IPS-NIHi11 (cell line): ENCODE measurements around the gene PLA2G4B.
A peak's percentile ranks its signal among the peaks of the same experiment; 100 is the strongest.
"Not testable (repeated sequence)": the region's sequence is repeated elsewhere in the genome, so short reads cannot be mapped to it uniquely, and the experiment has no call there.

ENCODE experiments used
- DNase-seq: peaks from one replicate; pipeline ENCODE4 v3.0.0; 2012; ENCODE audit warnings: mixed read lengths, low spot score

The PLA2G4B gene

DNA sequence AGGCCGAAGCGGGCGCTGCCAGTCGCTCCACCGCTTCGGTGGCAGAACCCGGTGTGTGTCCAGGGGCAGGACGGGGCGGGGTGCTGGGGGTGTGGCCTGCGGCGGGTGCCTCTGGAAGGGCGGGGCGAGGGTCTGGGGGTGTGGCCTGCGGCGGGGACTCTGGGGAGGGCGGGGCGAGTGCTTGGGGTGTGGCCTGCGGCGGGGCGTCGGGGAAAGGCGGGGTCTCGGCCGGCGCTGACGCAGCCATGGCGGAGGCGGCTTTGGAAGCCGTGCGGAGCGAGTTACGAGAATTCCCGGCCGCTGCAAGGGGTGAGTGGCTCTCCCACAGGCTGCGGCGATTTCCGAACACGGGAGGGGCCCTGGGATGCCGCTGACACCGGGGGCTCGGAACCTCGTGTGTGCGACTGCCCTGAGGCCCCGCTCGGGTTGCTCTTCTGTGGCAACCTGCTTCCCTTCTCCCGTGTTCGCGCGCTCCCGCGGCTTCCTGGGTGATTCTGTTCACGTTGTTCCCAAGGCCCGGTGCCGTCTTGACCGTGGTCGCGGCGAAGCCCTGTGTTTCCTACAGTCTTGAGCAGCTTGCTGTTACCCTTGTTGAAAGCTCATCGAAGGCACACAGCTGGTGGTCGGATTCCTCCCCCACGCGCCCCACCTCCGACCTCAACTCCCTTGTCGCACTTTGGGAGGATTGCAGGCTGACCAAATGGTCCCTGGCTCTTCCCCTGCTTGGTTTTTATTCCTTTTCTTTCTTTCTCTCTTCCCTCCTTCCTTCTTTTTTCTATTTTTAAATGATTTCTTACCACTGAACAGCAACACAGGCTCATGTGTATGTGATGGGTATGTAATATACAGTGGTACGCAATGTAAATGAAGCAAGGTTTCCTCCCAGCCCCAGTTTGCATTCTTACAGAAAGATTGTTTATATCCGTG is 10.5 kb upstream of the PLA2G4B start, which contains the start of gene JMJD7:
Gene JMJD7, plus strand, starts transcription at position 213 of the 927 bp plus-strand sequence. Its CDS starts 33 bp downstream, at position 246.
- DNase-seq: peak; percentile 100

DNA sequence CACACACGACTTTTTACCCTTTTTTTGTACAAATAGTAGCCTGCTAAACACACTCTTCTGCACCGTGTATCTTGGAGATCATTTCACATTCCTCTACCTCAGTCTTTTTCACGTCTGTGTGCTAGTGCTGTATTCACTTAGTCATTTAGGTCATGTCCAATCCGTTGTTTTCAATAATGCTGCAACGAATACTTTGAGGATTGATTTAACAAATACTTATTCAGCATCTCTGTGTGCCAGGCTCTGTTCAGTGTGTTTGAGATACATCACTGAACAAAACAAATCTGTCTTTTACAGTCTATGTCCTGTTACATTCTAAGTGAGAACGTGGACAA is 9.9 kb upstream of the PLA2G4B start:
- no peak for DNase-seq

GRCh38 chr15:41829959-41830646 is 8.5 kb upstream of the PLA2G4B start:
- DNase-seq: no peak

DNA sequence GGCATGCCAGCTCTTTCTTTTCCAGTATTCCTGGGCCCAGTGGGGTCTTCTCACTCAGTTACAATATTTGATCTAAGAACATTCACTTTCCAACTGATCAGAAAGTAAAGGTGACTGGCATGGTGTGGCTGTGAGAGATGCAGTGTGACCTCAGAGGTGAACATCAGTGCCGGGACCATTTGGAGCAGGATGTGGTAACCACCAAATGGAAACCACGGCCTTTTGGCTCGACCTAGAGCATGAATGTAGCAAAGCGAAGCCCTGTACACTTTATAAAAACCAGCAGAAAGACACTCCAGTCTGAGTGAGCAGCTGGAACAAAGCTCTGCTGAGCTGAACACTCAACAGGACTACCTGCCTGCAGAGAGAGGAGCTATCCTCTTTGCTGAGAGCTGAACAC is 7.4 kb upstream of the PLA2G4B start:
- DNase-seq: not testable (repeated sequence)

DNA sequence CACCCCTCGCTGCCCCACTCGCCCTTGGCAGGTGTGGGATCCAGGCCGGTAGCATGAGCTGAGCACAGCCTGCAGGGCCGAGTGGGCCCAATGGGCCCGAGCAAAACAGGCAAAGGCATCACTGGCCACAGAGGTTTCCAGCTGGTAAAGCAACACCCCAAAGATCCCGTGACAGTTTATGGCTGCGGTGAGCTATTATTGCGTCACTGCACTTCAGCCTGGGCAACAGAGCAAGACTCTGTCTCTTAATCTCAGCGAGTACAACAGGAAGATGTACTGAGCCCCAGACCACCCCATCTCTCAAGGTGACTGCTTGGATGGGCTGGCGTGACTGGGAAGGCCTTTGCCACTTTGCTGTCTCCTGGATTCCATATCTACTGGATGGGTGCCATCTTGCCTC is 6.4 kb upstream of the PLA2G4B start:
- no peak for DNase-seq

GRCh38 chr15:41832875-41833274 is 5.8 kb upstream of the PLA2G4B start:
- peak; percentile 45 for DNase-seq

DNA sequence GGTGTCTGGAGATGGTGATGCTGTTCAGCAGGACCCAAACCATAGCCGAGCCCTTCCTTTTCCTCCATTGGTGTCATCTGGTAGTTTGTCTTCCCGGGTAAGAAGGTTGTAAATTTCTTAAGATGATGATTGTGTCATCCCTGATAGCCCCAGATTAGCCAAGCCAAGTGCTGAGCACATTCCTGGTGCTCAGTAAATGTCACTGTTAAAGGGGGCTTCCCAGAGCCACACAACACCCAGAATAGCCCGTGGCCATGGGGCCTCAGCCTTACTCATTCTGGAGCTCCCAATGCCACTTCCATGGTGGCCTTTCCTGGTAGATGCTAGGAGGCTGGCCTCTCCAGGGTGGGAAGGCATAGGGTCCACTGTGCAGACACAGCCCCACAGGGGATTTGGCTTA is 4.6 kb upstream of the PLA2G4B start:
- DNase-seq: no peak

DNA sequence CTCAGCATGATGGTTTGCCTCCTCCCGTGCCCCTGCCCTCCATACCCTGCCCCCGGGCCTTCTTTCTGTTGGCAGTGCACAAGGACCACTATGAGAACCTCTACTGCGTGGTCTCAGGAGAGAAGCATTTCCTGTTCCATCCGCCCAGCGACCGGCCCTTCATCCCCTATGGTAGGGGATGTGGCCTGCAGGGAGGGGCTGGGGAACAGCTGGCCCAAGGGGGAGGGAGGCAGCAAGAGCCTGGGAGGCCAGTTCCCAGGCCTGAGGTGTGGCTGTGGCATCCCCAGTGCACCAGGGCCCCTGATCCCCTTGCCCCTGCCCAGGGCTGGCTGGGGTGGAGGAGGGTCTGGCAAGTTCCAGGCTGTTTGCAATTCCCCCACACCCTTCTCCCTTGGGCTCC is 2.6 kb upstream of the PLA2G4B start:
- DNase-seq: no peak

DNA sequence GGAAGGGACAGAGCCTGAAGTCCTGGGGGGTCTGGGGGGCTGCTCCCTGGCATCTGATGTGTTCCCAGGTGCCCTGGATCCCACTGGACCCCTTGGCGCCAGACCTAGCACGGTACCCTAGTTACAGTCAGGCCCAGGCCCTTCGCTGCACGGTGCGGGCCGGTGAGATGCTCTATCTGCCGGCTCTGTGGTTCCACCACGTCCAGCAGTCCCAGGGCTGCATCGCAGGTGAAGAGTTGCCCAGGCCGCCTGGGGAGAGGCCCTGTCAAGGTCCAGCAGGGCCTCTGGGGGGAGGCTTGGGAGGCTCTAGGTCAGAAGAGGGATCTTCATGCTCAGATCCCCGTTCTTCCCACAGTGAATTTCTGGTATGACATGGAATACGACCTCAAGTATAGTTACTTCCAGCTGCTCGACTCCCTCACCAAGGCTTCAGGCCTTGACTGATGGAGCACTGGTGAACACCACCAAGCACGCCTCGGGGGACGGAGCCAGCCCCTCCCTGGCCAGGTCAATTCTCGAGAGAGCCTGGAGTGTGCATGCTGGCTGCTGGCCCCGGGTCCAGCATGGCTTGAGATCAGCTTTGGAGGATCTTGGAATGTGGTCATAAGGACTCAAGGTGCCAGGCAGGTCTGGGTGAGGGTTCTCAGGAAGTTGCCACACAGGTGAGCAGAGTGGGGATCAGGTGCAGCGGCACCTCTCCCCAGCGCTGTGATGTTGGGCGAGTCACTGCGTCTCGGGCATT is 1.8 kb upstream of the PLA2G4B start:
- DNase-seq: no peak

DNA sequence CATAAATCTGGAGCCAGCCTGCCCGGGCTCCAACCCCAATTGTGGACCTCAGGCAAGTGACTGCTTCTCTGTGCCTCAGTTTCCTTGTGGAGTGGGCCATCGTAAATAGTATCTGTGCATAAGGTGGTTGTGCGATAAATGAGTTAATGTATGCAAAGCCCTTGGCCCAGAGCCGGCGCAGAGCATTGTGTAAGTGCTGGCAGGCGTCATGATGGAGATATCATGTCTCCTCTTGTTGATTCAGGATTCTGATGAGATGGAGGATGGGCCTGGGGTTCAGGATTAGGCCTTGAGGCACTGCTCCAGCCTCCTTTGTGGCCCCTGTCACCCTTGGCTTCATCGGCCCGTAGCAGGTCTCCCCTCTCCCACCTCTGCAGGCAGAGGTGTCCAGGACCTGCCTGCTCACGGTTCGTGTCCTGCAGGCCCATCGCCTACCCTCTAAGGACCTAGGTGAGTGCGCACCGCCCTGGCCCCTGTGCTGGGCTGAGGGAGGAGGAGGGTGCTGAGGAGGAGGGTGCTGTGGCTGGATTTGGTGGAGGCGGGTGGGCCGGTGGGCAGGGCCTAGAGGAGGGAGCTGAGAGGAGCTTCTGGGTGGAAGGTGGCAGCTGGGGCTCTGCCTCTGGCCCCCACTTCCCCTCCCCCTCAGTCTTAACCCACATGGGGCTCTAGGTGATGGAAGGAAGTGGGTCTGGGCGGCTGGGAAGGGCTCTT is 1.3 kb downstream of the PLA2G4B start:
- DNase-seq: no peak

DNA sequence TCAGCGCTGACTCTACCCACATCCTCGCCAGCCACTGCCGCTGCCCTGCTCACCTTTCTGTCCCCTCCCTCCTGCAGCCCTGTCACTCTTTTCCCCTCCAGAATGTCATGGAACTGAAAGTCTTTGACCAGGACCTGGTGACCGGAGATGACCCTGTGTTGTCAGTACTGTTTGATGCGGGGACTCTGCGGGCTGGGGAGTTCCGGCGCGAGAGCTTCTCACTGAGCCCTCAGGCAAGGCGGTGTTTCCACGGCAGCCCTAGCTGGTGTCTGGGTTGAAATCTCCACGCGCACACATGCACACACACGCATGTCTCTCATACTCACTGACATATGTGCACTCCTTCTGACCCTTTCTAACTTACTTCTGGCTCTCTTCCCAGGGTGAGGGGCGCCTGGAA is 2.0 kb downstream of the PLA2G4B start:
- no peak for DNase-seq

GRCh38 chr15:41841131-41841530 is 2.5 kb downstream of the PLA2G4B start:
- DNase-seq: no peak

DNA sequence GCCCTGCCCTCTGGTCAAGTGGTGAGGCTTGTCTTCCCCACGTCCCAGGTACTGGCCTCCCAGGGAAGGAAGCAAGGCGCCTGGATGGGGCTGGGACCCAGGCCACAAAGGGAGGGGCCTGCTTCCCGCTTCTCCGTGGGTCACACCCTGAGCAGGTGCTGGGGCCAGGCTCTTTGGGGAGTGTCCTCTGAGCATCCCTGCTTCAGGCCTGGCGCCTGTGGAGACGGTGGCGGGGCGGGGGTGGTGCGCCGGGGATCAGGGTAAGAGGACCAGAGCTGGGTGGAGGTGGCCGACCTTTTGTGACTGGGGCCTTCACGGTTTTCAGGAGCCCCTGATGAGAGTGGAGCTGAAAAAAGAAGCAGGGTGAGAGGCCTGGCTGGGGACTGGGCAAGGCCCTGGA is 3.6 kb downstream of the PLA2G4B start:
- no peak for DNase-seq

GRCh38 chr15:41843571-41843970 is 4.9 kb downstream of the PLA2G4B start:
- no peak for DNase-seq

GRCh38 chr15:41844814-41845213 is 6.2 kb downstream of the PLA2G4B start:
- no peak for DNase-seq

- no peak for DNase-seq
Observed at GRCh38 chr15:41847206-41847605, 8.6 kb downstream of the PLA2G4B start.

DNA sequence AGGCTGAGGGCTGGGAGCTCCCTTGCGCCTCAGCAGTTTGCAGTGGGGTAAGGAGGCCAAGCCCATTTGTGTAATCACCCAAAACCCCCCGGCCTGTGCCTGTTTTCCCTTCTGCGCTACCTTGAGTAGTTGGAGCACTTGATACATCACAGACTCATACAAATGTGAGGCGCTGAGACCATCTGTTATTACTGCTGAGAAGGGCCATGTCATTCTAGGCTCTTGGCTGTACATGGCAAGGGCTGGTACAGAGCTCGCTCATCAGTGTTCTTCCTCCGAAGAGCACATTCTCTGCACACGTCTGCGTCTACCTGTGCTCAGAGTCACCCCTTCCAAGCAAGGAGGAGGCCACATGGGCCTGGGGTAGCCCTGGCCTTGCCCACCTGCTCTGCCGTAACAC is 9.3 kb downstream of the PLA2G4B start:
- no peak for DNase-seq

GRCh38 chr15:41848631-41849030 is 10.0 kb downstream of the PLA2G4B start:
- DNase-seq: no peak

DNA sequence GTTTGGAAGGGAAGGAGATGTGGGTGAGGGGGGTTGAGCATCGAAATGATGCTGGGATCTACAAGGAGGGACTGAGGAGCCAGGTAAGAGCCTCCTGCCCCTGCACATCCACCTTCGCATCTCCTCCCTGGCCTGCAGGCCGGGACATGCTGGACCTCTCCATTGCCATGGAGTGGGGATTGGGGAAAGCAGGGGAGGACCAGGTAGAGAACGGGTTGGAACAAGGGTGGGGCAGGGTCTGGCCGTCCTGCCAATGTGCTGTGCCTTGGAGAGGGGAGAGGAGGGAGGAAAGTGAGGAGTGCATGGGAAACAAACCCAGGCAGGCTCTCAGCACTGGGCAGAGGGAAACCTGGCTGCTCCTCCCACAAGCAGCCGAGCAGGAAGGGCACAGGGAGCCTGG is 10.6 kb downstream of the PLA2G4B start:
- DNase-seq: no peak

DNA sequence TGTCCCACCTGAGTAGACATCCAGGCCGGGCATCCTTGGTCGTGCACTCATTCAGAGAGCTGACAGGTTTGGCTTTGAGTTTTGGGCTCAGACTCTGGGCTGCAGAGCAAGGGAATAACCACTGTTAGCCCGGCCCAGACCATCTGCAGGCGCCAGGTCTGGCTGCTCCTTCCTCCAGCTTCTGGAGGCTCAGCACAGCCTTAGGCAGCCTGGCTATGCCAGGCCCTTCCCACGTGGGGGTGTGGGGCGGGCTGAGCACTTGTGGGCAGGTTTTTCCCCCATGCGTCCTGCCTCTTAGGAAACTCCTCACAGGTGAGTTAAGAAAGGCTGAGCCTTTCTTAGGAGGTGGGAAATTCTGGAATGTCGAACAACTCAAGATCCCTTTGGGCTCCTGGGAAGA is 11.2 kb downstream of the PLA2G4B start:
- no peak for DNase-seq

DNA sequence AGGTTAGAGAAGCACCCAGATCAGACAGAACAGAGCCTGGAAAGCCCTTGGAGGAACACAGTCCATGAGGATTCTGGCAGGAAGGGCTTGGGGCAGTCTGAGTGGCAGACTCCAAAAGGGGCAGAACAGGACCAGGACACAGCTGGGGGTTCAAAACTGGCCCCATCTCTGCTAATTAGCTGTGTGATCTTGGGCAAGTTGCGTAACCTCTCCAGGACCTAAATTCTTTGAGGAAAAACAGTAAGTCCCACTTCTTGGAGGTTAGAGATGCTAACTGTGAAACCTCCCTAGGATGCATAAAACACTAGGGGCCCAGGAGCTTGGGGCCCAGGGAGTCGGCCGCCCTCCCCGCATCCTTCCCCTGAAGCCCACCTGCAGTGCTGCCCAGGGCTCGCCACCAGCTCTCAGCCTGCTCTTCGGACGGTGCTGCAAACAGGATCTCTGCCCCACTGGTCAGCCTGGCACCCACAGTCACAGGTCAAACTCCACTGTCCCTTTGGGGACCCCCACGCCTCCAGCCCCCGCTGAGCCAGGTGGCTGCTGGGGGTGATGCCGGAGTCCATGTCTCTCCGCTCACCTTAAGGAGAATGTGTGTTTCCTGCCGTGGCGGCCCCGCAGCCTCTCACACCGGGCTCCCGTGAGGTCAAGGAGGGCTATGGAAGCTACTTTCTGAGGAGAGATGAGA is 12.0 kb downstream of the PLA2G4B start:
- no peak for DNase-seq

DNA sequence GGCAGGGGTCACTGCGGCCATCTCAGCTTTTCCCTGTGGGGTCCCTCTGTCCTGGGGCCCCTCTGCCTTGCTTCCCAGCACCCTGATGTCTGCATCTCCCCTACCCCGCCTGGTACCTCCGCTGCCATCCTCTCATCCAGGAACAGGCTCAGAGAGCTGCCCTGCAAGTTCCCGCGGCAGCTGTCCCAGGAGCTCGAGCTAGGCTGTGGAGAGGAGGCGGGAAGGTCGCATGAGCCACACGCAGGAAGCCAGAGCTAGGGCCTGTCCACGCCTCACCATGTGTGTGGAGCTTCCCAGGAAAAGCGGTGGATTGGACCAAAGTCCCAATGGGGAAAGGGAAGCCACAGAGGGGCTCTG is 12.5 kb downstream of the PLA2G4B start:
- no peak for DNase-seq
